Ecto neural progenitor cell (in vitro differentiated cells): ENCODE measurements around the gene CABLES1.
"Not testable (repeated sequence)": the region's sequence is repeated elsewhere in the genome, so short reads cannot be mapped to it uniquely, and the experiment has no call there.

Source experiments
- DNase-seq: peaks from one replicate; pipeline ENCODE4 v3.0.0-alpha.2; 2018; ENCODE audit warnings: low spot score

The CABLES1 gene

GRCh38 chr18:23141104-23141999, 6.1 kb downstream of the CABLES1 start:
- DNase-seq: no peak

GRCh38 chr18:23142251-23142929, 7.1 kb downstream of the CABLES1 start:
- DNase-seq: no peak

GRCh38 chr18:23143016-23143814, 7.9 kb downstream of the CABLES1 start:
- no peak for DNase-seq

GRCh38 chr18:23143815-23144261, 8.6 kb downstream of the CABLES1 start:
- DNase-seq: no peak

GRCh38 chr18:23144640-23145039, 9.4 kb downstream of the CABLES1 start:
- DNase-seq: no peak

GRCh38 chr18:23145621-23146020, 10.3 kb downstream of the CABLES1 start:
- no peak for DNase-seq

- no peak for DNase-seq
Observed at GRCh38 chr18:23146861-23147469, 11.7 kb downstream of the CABLES1 start.

GRCh38 chr18:23148382-23148781, 13.1 kb downstream of the CABLES1 start:
- DNase-seq: no peak

- no peak for DNase-seq
Observed at GRCh38 chr18:23149570-23149969, 14.3 kb downstream of the CABLES1 start.

GRCh38 chr18:23151414-23152099, 16.3 kb downstream of the CABLES1 start:
- no peak for DNase-seq

- DNase-seq: no peak
Observed at GRCh38 chr18:23154030-23154429, 18.7 kb downstream of the CABLES1 start.

GRCh38 chr18:23154823-23155500, 19.7 kb downstream of the CABLES1 start:
- DNase-seq: no peak

GRCh38 chr18:23155537-23155936, 20.3 kb downstream of the CABLES1 start:
- DNase-seq: no peak

GRCh38 chr18:23156134-23156533, 20.8 kb downstream of the CABLES1 start:
- DNase-seq: no peak

GRCh38 chr18:23158058-23158457, 22.8 kb downstream of the CABLES1 start:
- no peak for DNase-seq

GRCh38 chr18:23158884-23159283, 23.6 kb downstream of the CABLES1 start:
- not testable (repeated sequence) for DNase-seq

- DNase-seq: no peak
Observed at GRCh38 chr18:23159344-23159743, 24.1 kb downstream of the CABLES1 start.

- no peak for DNase-seq
Observed at GRCh38 chr18:23162473-23162872, 27.2 kb downstream of the CABLES1 start.

- no peak for DNase-seq
Observed at GRCh38 chr18:23163786-23164533, 28.7 kb downstream of the CABLES1 start.
